WTC11 (cell line): ENCODE results near the gene TFF1. TPM values are rescaled to one million over a fixed set of nuclear protein-coding genes. Genes with fewer than 3 reads are reported as not detected.

Experiments
- ATAC-seq: fragments of 200-7000 bp; cut with Tn5 transposase; 2 replicates; pipeline ENCODE4 v1.10.0; 2021; ENCODE audit warnings: mild to moderate bottlenecking, moderate library complexity
- CTCF ChIA-PET: fragments of 300-600 bp; sonication (Branson Sonifier 250); formaldehyde crosslinking; loops from one replicate; lab custom pipeline; 2021; ENCODE audit warnings: antibody characterized with exemption; lab: Charles Lee
- POLR2A ChIA-PET: fragments of 350-600 bp; sonication (Branson Sonifier 250); formaldehyde crosslinking; loops from one replicate; lab custom pipeline; 2021; ENCODE audit warnings: antibody characterized with exemption; lab: Charles Lee
- DNase-seq: peaks from one replicate; pipeline ENCODE4 v3.0.0; 2021; ENCODE audit warnings: low spot score
- H3K27ac Mint-ChIP-seq: 2 replicates; pipeline ENCODE4 v1.8.0; 2021; ENCODE audit warnings: mixed read lengths
- H3K27me3 Mint-ChIP-seq: 2 replicates; pipeline ENCODE4 v1.8.0; 2021; ENCODE audit warnings: low read depth, mild to moderate bottlenecking, moderate library complexity, mixed read lengths
- H3K36me3 Mint-ChIP-seq: 2 replicates; pipeline ENCODE4 v1.8.0; 2021; ENCODE audit warnings: mixed read lengths
- H3K4me1 Mint-ChIP-seq: 2 replicates; pipeline ENCODE4 v1.8.0; 2022; ENCODE audit warnings: mixed read lengths
- H3K4me3 Mint-ChIP-seq: 2 replicates; pipeline ENCODE4 v1.8.0; 2021; ENCODE audit warnings: mild to moderate bottlenecking, moderate library complexity, mixed read lengths
- H3K9me3 Mint-ChIP-seq: 2 replicates; pipeline ENCODE4 v1.8.0; 2021; ENCODE audit warnings: mixed read lengths
- ETV6 ChIP-seq: sonication (generic); formaldehyde crosslinking; IDR thresholded peaks from 2 replicates; pipeline ENCODE4 v1.8.1; 2022; ENCODE audit warnings: mild to moderate bottlenecking, missing genetic modification reagents
- FOXK1 ChIP-seq: sonication (generic); formaldehyde crosslinking; IDR thresholded peaks from 2 replicates; pipeline ENCODE4 v1.8.0; 2022; ENCODE audit warnings: mild to moderate bottlenecking, moderate library complexity, missing genetic modification reagents
- KAT7 ChIP-seq: sonication (generic); formaldehyde crosslinking; IDR thresholded peaks from 2 replicates; pipeline ENCODE4 v1.8.1; 2023; ENCODE audit warnings: missing genetic modification reagents, mild to moderate bottlenecking, borderline replicate concordance
- MYBL2 ChIP-seq: sonication (generic); formaldehyde crosslinking; IDR thresholded peaks from 2 replicates; pipeline ENCODE4 v1.8.1; 2023; ENCODE audit warnings: mild to moderate bottlenecking, moderate library complexity, missing genetic modification reagents
- SOX15 ChIP-seq: fragments of 250-450 bp; sonication (Bioruptor Pico); IDR thresholded peaks from 2 replicates; pipeline ENCODE4 v1.9.0; 2021; ENCODE audit warnings: mild to moderate bottlenecking
- TP53 ChIP-seq: sonication (generic); formaldehyde crosslinking; IDR thresholded peaks from 2 replicates; pipeline ENCODE4 v1.8.1; 2023; ENCODE audit warnings: mild to moderate bottlenecking, missing genetic modification reagents
- ZBTB21 ChIP-seq: sonication (generic); formaldehyde crosslinking; IDR thresholded peaks from 2 replicates; pipeline ENCODE4 v1.8.1; 2023; ENCODE audit warnings: mild to moderate bottlenecking, missing genetic modification reagents, borderline replicate concordance
- ZNF396 ChIP-seq: fragments of 250-450 bp; sonication (Bioruptor Pico); IDR thresholded peaks from 2 replicates; pipeline ENCODE4 v1.8.0; 2021; ENCODE audit warnings: mild to moderate bottlenecking, moderate library complexity, borderline replicate concordance
- ZNF416 ChIP-seq: fragments of 250-450 bp; sonication (Bioruptor Pico); IDR thresholded peaks from 2 replicates; pipeline ENCODE4 v1.9.0; 2021; ENCODE audit warnings: mild to moderate bottlenecking, inconsistent platforms
- total RNA-seq: library from RNA; stranded (reverse); gene quantifications from 3 replicates; pipeline ENCODE4 v1.2.3, GENCODE V29; 2021
- TF ChIP-seq, protein P1 (sequence below): fragments of 250-450 bp; sonication (Bioruptor Pico); IDR thresholded peaks from 2 replicates; pipeline ENCODE4 v1.9.0; 2021; ENCODE audit warnings: mild to moderate bottlenecking
- TF ChIP-seq, protein P2 (sequence below): fragments of 250-450 bp; sonication (Bioruptor Pico); IDR thresholded peaks from 2 replicates; pipeline ENCODE4 v1.9.0; 2021; ENCODE audit warnings: moderate library complexity, mild to moderate bottlenecking, inconsistent platforms, borderline replicate concordance
- TF ChIP-seq, protein P3 (sequence below): sonication (generic); formaldehyde crosslinking; IDR thresholded peaks from 2 replicates; pipeline ENCODE4 v1.8.0; 2022; ENCODE audit warnings: mild to moderate bottlenecking, missing genetic modification reagents
- TF ChIP-seq, protein P4 (sequence below): sonication (generic); formaldehyde crosslinking; IDR thresholded peaks from 2 replicates; pipeline ENCODE4 v1.8.0; 2023; ENCODE audit warnings: missing genetic modification reagents
- TF ChIP-seq, protein P5 (sequence below): sonication (generic); formaldehyde crosslinking; conservative IDR thresholded peaks from 2 replicates; pipeline ENCODE4 v1.8.1; 2022; ENCODE audit warnings: mild to moderate bottlenecking, missing genetic modification reagents
- TF ChIP-seq, protein P6 (sequence below): sonication (generic); formaldehyde crosslinking; IDR thresholded peaks from 2 replicates; pipeline ENCODE4 v1.8.1; 2022; ENCODE audit warnings: mild to moderate bottlenecking, moderate library complexity, missing genetic modification reagents
- TF ChIP-seq, protein P7 (sequence below): sonication (generic); formaldehyde crosslinking; IDR thresholded peaks from 2 replicates; pipeline ENCODE4 v1.8.0; 2023; ENCODE audit warnings: mild to moderate bottlenecking, missing genetic modification reagents

The TFF1 gene
- total RNA-seq, 1 experiment from 2014 or later = 0.81 TPM

DNA sequence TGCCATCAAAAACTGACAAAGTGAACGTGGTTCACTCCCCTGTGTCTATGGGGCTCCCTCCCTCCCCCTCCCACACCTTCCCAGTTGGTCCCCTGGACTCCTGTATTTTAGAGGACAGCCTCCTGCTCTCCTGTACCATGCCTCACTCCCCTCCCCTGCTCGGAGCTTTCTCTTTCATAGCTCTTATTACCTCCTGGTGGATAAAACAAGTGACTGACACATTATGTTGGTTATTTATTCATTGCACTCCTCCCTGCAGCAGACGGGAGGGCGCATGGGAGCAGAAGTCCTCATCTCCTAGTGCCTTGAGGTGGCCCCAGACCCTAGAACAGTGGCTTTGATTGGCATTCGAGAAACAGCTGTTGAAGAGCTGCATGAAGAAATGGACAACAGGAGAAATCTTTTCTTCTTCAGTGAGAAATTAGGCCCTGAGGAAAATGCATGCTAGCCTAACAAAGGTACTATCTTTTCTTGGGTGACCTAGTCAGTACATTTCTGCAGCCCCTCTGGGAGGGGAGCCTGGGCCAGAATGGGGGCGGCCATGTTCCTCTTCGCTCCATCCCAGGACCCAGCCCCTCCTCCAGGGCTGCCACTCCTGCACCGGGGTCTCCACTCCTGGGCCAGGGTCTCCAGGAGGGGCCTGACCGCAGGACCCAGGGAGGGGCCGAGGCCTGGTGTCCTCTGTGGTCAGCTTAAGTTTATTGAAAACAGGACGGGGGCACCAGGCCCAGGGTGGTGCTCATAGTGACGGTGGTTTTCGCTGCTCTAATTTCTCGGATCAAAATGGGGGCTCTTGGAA lies 1.2 kb upstream of the TFF1 start (continued):
- TF ChIP-seq, protein P1, sequence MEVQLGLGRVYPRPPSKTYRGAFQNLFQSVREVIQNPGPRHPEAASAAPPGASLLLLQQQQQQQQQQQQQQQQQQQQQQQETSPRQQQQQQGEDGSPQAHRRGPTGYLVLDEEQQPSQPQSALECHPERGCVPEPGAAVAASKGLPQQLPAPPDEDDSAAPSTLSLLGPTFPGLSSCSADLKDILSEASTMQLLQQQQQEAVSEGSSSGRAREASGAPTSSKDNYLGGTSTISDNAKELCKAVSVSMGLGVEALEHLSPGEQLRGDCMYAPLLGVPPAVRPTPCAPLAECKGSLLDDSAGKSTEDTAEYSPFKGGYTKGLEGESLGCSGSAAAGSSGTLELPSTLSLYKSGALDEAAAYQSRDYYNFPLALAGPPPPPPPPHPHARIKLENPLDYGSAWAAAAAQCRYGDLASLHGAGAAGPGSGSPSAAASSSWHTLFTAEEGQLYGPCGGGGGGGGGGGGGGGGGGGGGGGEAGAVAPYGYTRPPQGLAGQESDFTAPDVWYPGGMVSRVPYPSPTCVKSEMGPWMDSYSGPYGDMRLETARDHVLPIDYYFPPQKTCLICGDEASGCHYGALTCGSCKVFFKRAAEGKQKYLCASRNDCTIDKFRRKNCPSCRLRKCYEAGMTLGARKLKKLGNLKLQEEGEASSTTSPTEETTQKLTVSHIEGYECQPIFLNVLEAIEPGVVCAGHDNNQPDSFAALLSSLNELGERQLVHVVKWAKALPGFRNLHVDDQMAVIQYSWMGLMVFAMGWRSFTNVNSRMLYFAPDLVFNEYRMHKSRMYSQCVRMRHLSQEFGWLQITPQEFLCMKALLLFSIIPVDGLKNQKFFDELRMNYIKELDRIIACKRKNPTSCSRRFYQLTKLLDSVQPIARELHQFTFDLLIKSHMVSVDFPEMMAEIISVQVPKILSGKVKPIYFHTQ (CRISPR knock-in tag) = no peak
- no peak for TF ChIP-seq MYBL2 (CRISPR knock-in tag)
- TF ChIP-seq ZBTB21 (CRISPR knock-in tag) = no peak
- no peak for TF ChIP-seq KAT7 (CRISPR knock-in tag)
- TF ChIP-seq, protein P2, sequence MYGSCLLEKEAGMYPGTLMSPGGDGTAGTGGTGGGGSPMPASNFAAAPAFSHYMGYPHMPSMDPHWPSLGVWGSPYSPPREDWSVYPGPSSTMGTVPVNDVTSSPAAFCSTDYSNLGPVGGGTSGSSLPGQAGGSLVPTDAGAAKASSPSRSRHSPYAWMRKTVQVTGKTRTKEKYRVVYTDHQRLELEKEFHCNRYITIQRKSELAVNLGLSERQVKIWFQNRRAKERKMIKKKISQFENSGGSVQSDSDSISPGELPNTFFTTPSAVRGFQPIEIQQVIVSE (CRISPR knock-in tag) = no peak
- TF ChIP-seq, protein P3, sequence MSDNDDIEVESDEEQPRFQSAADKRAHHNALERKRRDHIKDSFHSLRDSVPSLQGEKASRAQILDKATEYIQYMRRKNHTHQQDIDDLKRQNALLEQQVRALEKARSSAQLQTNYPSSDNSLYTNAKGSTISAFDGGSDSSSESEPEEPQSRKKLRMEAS (CRISPR knock-in tag) = no peak
- TF ChIP-seq ETV6 (CRISPR knock-in tag) = no peak
- TF ChIP-seq, protein P4, sequence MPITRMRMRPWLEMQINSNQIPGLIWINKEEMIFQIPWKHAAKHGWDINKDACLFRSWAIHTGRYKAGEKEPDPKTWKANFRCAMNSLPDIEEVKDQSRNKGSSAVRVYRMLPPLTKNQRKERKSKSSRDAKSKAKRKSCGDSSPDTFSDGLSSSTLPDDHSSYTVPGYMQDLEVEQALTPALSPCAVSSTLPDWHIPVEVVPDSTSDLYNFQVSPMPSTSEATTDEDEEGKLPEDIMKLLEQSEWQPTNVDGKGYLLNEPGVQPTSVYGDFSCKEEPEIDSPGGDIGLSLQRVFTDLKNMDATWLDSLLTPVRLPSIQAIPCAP (CRISPR knock-in tag) = no peak

DNA sequence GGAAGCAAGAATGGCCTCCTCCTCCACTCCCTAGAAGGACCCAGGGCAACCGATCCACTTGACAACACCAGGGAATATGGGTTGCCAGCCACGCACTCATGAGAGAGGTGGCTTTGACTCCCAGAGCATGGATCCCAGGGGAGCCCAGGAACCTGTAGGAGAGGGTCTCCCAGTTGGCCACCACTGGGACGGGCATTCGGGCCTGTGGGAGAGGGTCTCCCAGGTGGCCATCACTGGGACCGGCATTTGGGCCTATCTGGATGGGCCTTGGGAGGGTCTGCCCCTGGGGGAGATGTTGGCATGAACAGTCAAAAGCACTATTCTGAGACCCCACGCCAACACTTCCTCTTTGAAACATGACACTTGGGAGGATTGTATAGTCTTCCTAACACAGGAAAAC lies 565 bp downstream of the TFF1 start:
- ChIA-PET CTCF (no interaction called here), POLR2A (no interaction called here)
- Mint-ChIP-seq H3K4me3 (no peak overlapping the region), H3K4me1 (peaks cover 2% of the 10 kb centered on the region; the same call in 1 of the 2 replicates), H3K27me3 (no peaks in the 10 kb centered on the region; the same call in 1 of the 2 replicates), H3K36me3 (no peaks in the 10 kb centered on the region), H3K27ac (no peak overlapping the region), H3K9me3 (no peaks in the 10 kb centered on the region)
- TF ChIP-seq ZNF416 (no peak), SOX15 (CRISPR knock-in tag) (no peak), TP53 (no peak), FOXK1 (no peak), ZNF396 (CRISPR knock-in tag) (no peak)
- TF ChIP-seq, protein P5, sequence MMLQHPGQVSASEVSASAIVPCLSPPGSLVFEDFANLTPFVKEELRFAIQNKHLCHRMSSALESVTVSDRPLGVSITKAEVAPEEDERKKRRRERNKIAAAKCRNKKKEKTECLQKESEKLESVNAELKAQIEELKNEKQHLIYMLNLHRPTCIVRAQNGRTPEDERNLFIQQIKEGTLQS = no peak
- TF ChIP-seq, protein P6, sequence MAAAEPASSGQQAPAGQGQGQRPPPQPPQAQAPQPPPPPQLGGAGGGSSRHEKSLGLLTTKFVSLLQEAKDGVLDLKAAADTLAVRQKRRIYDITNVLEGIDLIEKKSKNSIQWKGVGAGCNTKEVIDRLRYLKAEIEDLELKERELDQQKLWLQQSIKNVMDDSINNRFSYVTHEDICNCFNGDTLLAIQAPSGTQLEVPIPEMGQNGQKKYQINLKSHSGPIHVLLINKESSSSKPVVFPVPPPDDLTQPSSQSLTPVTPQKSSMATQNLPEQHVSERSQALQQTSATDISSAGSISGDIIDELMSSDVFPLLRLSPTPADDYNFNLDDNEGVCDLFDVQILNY (CRISPR knock-in tag) = no peak
- TF ChIP-seq, protein P7, sequence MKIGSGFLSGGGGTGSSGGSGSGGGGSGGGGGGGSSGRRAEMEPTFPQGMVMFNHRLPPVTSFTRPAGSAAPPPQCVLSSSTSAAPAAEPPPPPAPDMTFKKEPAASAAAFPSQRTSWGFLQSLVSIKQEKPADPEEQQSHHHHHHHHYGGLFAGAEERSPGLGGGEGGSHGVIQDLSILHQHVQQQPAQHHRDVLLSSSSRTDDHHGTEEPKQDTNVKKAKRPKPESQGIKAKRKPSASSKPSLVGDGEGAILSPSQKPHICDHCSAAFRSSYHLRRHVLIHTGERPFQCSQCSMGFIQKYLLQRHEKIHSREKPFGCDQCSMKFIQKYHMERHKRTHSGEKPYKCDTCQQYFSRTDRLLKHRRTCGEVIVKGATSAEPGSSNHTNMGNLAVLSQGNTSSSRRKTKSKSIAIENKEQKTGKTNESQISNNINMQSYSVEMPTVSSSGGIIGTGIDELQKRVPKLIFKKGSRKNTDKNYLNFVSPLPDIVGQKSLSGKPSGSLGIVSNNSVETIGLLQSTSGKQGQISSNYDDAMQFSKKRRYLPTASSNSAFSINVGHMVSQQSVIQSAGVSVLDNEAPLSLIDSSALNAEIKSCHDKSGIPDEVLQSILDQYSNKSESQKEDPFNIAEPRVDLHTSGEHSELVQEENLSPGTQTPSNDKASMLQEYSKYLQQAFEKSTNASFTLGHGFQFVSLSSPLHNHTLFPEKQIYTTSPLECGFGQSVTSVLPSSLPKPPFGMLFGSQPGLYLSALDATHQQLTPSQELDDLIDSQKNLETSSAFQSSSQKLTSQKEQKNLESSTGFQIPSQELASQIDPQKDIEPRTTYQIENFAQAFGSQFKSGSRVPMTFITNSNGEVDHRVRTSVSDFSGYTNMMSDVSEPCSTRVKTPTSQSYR (CRISPR knock-in tag) = no peak
- TF ChIP-seq, protein P4 (CRISPR knock-in tag) = no peak
- no peak for ATAC-seq
- no peak for DNase-seq
